GM23248 (cell line): Measurements from ENCODE around the gene ARL3. TPM values are rescaled to one million over a fixed set of nuclear protein-coding genes. Genes with fewer than 3 reads are reported as not detected.
A peak's percentile ranks its signal among the peaks of the same experiment; 100 is the strongest.

ENCODE experiments used
- DNase-seq: peaks from one replicate; pipeline ENCODE4 v3.0.0-alpha.2; 2015
- H2AFZ ChIP-seq: fragments of 200-600 bp; sonication (generic); 2 replicates; pipeline ENCODE4 v1.6.1; 2016; ENCODE audit warnings: antibody characterized with exemption
- H3F3A ChIP-seq: fragments of 200-600 bp; sonication (generic); 2 replicates; pipeline ENCODE4 v1.6.1; 2016; ENCODE audit warnings: mild to moderate bottlenecking, antibody characterized with exemption, mixed run types; ENCODE audit not compliant: insufficient read depth
- H3K27ac ChIP-seq: fragments of 200-600 bp; sonication (generic); 2 replicates; pipeline ENCODE4 v1.5.1; 2016; ENCODE audit warnings: mild to moderate bottlenecking
- H3K27me3 ChIP-seq: fragments of 200-600 bp; sonication (generic); replicated peaks from 2 replicates; pipeline ENCODE4 v1.6.1; 2016; ENCODE audit warnings: mild to moderate bottlenecking; ENCODE audit not compliant: insufficient read depth
- H3K36me3 ChIP-seq: fragments of 200-600 bp; sonication (generic); 2 replicates; pipeline ENCODE4 v1.6.1; 2016; ENCODE audit warnings: low read depth, mild to moderate bottlenecking
- H3K4me1 ChIP-seq: fragments of 200-600 bp; sonication (generic); 2 replicates; pipeline ENCODE4 v1.6.1; 2016; ENCODE audit warnings: mild to moderate bottlenecking; ENCODE audit not compliant: insufficient read depth
- H3K4me2 ChIP-seq: fragments of 200-600 bp; sonication (generic); one replicate; pipeline ENCODE4 v1.6.1; 2016; ENCODE audit warnings: mild to moderate bottlenecking; ENCODE audit not compliant: unreplicated experiment
- H3K4me3 ChIP-seq: fragments of 200-600 bp; sonication (generic); 2 replicates; pipeline ENCODE4 v1.5.1; 2016; ENCODE audit warnings: mild to moderate bottlenecking
- H3K79me2 ChIP-seq: fragments of 200-600 bp; sonication (generic); 2 replicates; pipeline ENCODE4 v1.6.1; 2016; ENCODE audit warnings: mild to moderate bottlenecking; ENCODE audit not compliant: insufficient read depth
- H3K9ac ChIP-seq: fragments of 200-600 bp; sonication (generic); 2 replicates; pipeline ENCODE4 v1.6.1; 2016; ENCODE audit warnings: mild to moderate bottlenecking
- H3K9me2 ChIP-seq: fragments of 200-600 bp; sonication (generic); 2 replicates; pipeline ENCODE4 v1.6.1; 2016; ENCODE audit warnings: mixed run types, mild to moderate bottlenecking, moderate library complexity; ENCODE audit not compliant: insufficient read depth
- H3K9me3 ChIP-seq: fragments of 200-600 bp; sonication (generic); one replicate; pipeline ENCODE4 v1.6.1; 2017; ENCODE audit warnings: low read depth
- H4K20me1 ChIP-seq: fragments of 200-600 bp; sonication (generic); 2 replicates; pipeline ENCODE4 v1.6.0; 2016; ENCODE audit not compliant: insufficient read depth
- EZH2 ChIP-seq: fragments of 200-600 bp; sonication (generic); IDR thresholded peaks from 2 replicates; pipeline ENCODE4 v1.6.1; 2018; ENCODE audit warnings: antibody characterized with exemption, mild to moderate bottlenecking; ENCODE audit not compliant: insufficient read depth, poor library complexity, severe bottlenecking
- EZH2phosphoT487 ChIP-seq: fragments of 200-600 bp; sonication (generic); IDR thresholded peaks from 2 replicates; pipeline ENCODE4 v1.6.1; 2018; ENCODE audit warnings: antibody characterized with exemption, moderate library complexity, mild to moderate bottlenecking, low read depth; ENCODE audit not compliant: insufficient read depth
- WGBS, 2 experiments: methylation state at CpG; one replicate each; pipeline ENCODE4 v1.1.6; 2015 to 2017; ENCODE audit warnings: low lambda C conversion rate in 2 of 2, low coverage in 1 of 2; ENCODE audit errors: missing lambda C conversion rate in 2 of 2; 5-methylcytosine and 5-hydroxymethylcytosine counted together
- in situ Hi-C: fragments of 300-500 bp; cut with MboI; formaldehyde crosslinking; loops from 2 replicates; pipeline ENCODE4 v1.15.0; 2020
- polyA plus RNA-seq: library from polyadenylated mRNA; unstranded; fragments of >200 nt; fragmentation: Nextera tagmentation; extraction: Ambion mirVana; gene quantifications from 2 replicates; pipeline ENCODE4 v1.2.1, GENCODE V29; 2016
- total RNA-seq: library from RNA; depleted of rRNA; stranded (reverse); fragments of >200 nt; shearing (Covaris generic); gene quantifications from 2 replicates; pipeline ENCODE4 v1.2.3, GENCODE V29; 2014

ARL3 gene
- total and polyA plus RNA-seq, 2 experiments from 2014 or later = 3.8 to 24.1 TPM

- H3K9me2 ChIP-seq = no peaks in the 10 kb centered on the region
- H3K27me3 ChIP-seq = no peaks in the 10 kb centered on the region
- H3K4me2 ChIP-seq = no peak overlapping the region
- H3K27ac ChIP-seq = no peak overlapping the region
- H3F3A ChIP-seq = 0 out of 2 replicates have a peak, but pooled peaks cover 10% of the 10 kb centered on the region
- no peak overlapping the region for H2AFZ ChIP-seq
- no peaks in the 10 kb centered on the region for H3K9me3 ChIP-seq
- H3K4me3 ChIP-seq = no peak overlapping the region
- 0 out of 2 replicates have a peak overlapping the region, but pooled peaks have one; percentile 11 for H3K9ac ChIP-seq
- H3K79me2 ChIP-seq = peaks cover 95% of the 10 kb centered on the region
- in situ Hi-C loops = no loop called here
- H3K36me3 ChIP-seq = peaks cover 19% of the 10 kb centered on the region; the same call in 1 of the 2 replicates
- H3K4me1 ChIP-seq = peaks cover 40% of the 10 kb centered on the region
- 81 to 84% methylated on average over 11 of the region's 11 CpGs for WGBS, 2 experiments
- no peak for TF ChIP-seq EZH2phosphoT487
- no peak for DNase-seq
- H4K20me1 ChIP-seq = peaks cover 27% of the 10 kb centered on the region; the same call in 1 of the 2 replicates
Measured at GRCh38 chr10:102650655-102651454, 63.3 kb downstream of the ARL3 start.

- peaks cover 11% of the 10 kb centered on the region; the same call in 1 of the 2 replicates for H3K36me3 ChIP-seq
- in situ Hi-C loops = no loop called here
- TF ChIP-seq EZH2 (no peak), EZH2phosphoT487 (no peak)
- H3K79me2 ChIP-seq = peaks cover 93% of the 10 kb centered on the region
- H3K4me2 ChIP-seq = peak overlapping the region; percentile 84
- H3K27me3 ChIP-seq = no peaks in the 10 kb centered on the region
- H3K4me1 ChIP-seq = peaks cover 40% of the 10 kb centered on the region
- no peaks in the 10 kb centered on the region for H3K9me3 ChIP-seq
- H3K9me2 ChIP-seq = no peaks in the 10 kb centered on the region
- DNase-seq = no peak
- H3K27ac ChIP-seq = no peak overlapping the region
- no peak overlapping the region for H2AFZ ChIP-seq
- peak overlapping the region; percentile 88 for H3K4me3 ChIP-seq
- peak overlapping the region; percentile 96 for H3K9ac ChIP-seq
- 68 to 71% methylated on average over 11 to 12 of the region's 12 CpGs for WGBS, 2 experiments
- H3F3A ChIP-seq = peaks cover 16% of the 10 kb centered on the region; the same call in 1 of the 2 replicates
- H4K20me1 ChIP-seq = peaks cover 21% of the 10 kb centered on the region; the same call in 1 of the 2 replicates
Measured at GRCh38 chr10:102649797-102650654, 64.2 kb downstream of the ARL3 start.

GRCh38 chr10:102648889-102649796, 65.1 kb downstream of the ARL3 start:
- no peak overlapping the region for H2AFZ ChIP-seq
- peak overlapping the region; percentile 84 for H3K4me2 ChIP-seq
- no peaks in the 10 kb centered on the region for H3K27me3 ChIP-seq
- in situ Hi-C loops = no loop called here
- H3K27ac ChIP-seq = no peak overlapping the region
- peaks cover 93% of the 10 kb centered on the region for H3K79me2 ChIP-seq
- H3K4me3 ChIP-seq = peak overlapping the region; percentile 88
- peaks cover 40% of the 10 kb centered on the region for H3K4me1 ChIP-seq
- H3K9me3 ChIP-seq = no peaks in the 10 kb centered on the region
- H4K20me1 ChIP-seq = peaks cover 17% of the 10 kb centered on the region; the same call in 1 of the 2 replicates
- H3K9me2 ChIP-seq = no peaks in the 10 kb centered on the region
- DNase-seq = peak; percentile 51
- H3K9ac ChIP-seq = peak overlapping the region; percentile 96
- TF ChIP-seq EZH2 = no peak
- no peak for TF ChIP-seq EZH2phosphoT487
- H3K36me3 ChIP-seq = peaks cover 10% of the 10 kb centered on the region; the same call in 1 of the 2 replicates
- peaks cover 16% of the 10 kb centered on the region; the same call in 1 of the 2 replicates for H3F3A ChIP-seq
- 22 to 25% methylated on average over 24 to 25 of the region's 25 CpGs for WGBS, 2 experiments
